ENCODE measurements around the gene PDE10A. TPM values are rescaled to one million over a fixed set of nuclear protein-coding genes. Genes with fewer than 3 reads are reported as not detected.

The PDE10A gene
- total RNA-seq, 1 experiment from 2014 or later: 3.1 TPM

GRCh38 chr6:165645919-165646318 lies 17.1 kb downstream of the PDE10A start (continued):
- TF ChIP-seq GRHL2 (CRISPR knock-in tag; IDR thresholded peaks at IDR 0.05; ENCODE audit: insufficient replicate concordance, severe bottlenecking) (no peak), MLX (CRISPR knock-in tag; IDR thresholded peaks at IDR 0.05) (no peak), ESRRA (CRISPR knock-in tag; IDR thresholded peaks at IDR 0.05; ENCODE audit: borderline replicate concordance) (no peak), ETV6 (CRISPR knock-in tag; IDR thresholded peaks at IDR 0.05) (no peak), PREB (CRISPR knock-in tag; IDR thresholded peaks at IDR 0.05; ENCODE audit: borderline replicate concordance) (no peak), CBFB (CRISPR knock-in tag; IDR thresholded peaks at IDR 0.05; ENCODE audit: low read depth) (no peak), GTF2I (CRISPR knock-in tag; conservative IDR thresholded peaks at IDR 0.05) (no peak), TEAD4 (CRISPR knock-in tag; IDR thresholded peaks at IDR 0.05) (no peak)
- TF ChIP-seq, protein P1, sequence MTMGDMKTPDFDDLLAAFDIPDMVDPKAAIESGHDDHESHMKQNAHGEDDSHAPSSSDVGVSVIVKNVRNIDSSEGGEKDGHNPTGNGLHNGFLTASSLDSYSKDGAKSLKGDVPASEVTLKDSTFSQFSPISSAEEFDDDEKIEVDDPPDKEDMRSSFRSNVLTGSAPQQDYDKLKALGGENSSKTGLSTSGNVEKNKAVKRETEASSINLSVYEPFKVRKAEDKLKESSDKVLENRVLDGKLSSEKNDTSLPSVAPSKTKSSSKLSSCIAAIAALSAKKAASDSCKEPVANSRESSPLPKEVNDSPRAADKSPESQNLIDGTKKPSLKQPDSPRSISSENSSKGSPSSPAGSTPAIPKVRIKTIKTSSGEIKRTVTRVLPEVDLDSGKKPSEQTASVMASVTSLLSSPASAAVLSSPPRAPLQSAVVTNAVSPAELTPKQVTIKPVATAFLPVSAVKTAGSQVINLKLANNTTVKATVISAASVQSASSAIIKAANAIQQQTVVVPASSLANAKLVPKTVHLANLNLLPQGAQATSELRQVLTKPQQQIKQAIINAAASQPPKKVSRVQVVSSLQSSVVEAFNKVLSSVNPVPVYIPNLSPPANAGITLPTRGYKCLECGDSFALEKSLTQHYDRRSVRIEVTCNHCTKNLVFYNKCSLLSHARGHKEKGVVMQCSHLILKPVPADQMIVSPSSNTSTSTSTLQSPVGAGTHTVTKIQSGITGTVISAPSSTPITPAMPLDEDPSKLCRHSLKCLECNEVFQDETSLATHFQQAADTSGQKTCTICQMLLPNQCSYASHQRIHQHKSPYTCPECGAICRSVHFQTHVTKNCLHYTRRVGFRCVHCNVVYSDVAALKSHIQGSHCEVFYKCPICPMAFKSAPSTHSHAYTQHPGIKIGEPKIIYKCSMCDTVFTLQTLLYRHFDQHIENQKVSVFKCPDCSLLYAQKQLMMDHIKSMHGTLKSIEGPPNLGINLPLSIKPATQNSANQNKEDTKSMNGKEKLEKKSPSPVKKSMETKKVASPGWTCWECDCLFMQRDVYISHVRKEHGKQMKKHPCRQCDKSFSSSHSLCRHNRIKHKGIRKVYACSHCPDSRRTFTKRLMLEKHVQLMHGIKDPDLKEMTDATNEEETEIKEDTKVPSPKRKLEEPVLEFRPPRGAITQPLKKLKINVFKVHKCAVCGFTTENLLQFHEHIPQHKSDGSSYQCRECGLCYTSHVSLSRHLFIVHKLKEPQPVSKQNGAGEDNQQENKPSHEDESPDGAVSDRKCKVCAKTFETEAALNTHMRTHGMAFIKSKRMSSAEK (CRISPR knock-in tag; IDR thresholded peaks at IDR 0.05; ENCODE audit: borderline replicate concordance): no peak

DNA sequence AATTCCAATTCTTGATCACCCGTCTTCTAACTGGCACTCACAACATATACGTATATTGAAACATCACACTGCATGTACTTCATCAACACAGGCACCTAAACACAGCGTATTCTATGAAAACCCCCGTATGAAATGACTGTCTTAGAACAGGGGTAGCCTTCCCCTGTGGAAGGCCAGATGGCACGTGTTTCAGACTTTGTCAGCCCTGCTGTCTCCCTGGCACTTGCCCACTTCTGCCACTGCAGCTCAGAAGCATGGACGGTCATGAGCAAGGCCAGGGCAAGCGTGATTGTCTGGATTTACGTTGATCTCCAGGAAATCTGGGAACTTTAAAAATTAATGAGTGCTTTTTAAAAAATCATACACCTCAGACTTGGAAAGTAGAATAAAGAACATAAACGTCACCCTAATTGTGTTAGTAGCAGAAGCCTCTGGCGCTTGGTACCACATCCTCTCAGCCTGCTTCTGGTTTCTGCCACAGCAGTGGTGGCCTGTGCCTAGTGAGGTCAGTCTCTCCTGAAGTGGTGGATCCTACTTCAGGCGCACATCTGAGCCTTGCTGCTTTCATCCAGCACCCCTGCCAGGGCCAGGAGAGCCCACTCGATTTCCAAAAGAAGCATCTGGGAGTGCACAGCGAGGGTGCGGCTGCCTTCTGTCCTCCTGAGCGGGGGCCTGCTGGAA lies 18.3 kb downstream of the PDE10A start:
- Mint-ChIP-seq H3K4me3 (no peak overlapping the region), H3K36me3 (no peaks in the 10 kb centered on the region), H3K9me3 (no peaks in the 10 kb centered on the region), H3K27ac (no peak overlapping the region), H3K4me1 (peaks cover 14% of the 10 kb centered on the region), H3K27me3 (ENCODE audit: low read depth) (no peaks in the 10 kb centered on the region; the same call in 1 of the 2 replicates)
- ATAC-seq (no peak), DNase-seq (ENCODE audit: low spot score) (no peak)
- ChIA-PET CTCF (no interaction called here), POLR2A (no interaction called here)
- TF ChIP-seq FOXJ3 (CRISPR knock-in tag; IDR thresholded peaks at IDR 0.05; ENCODE audit: borderline replicate concordance): no peak
- no peak for TF ChIP-seq ETV6 (CRISPR knock-in tag; IDR thresholded peaks at IDR 0.05)

DNA sequence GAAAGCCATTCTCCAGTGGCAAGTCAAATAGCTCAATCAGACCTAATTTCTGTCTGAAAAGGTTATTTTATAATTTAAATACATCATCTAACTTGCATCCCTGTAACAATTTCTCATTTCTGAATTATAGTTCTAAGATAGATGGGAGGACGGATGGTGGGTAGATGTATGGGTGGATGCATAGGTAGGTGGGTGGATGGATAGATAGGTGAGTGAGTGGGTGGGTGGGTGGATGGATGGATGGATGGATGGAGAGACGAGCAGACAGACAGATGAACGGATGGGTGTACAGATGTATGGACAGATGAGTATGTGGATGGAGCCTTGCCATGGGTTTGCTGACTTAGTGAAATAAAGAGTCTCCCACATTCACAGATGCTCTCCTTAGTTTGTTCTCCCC lies 20.0 kb downstream of the PDE10A start:
- no peak for TF ChIP-seq OVOL2 (CRISPR knock-in tag; IDR thresholded peaks at IDR 0.05; ENCODE audit: borderline replicate concordance)
- TF ChIP-seq, protein P2, sequence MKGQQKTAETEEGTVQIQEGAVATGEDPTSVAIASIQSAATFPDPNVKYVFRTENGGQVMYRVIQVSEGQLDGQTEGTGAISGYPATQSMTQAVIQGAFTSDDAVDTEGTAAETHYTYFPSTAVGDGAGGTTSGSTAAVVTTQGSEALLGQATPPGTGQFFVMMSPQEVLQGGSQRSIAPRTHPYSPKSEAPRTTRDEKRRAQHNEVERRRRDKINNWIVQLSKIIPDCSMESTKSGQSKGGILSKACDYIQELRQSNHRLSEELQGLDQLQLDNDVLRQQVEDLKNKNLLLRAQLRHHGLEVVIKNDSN (CRISPR knock-in tag; IDR thresholded peaks at IDR 0.05): no peak
- TF ChIP-seq, protein P3, sequence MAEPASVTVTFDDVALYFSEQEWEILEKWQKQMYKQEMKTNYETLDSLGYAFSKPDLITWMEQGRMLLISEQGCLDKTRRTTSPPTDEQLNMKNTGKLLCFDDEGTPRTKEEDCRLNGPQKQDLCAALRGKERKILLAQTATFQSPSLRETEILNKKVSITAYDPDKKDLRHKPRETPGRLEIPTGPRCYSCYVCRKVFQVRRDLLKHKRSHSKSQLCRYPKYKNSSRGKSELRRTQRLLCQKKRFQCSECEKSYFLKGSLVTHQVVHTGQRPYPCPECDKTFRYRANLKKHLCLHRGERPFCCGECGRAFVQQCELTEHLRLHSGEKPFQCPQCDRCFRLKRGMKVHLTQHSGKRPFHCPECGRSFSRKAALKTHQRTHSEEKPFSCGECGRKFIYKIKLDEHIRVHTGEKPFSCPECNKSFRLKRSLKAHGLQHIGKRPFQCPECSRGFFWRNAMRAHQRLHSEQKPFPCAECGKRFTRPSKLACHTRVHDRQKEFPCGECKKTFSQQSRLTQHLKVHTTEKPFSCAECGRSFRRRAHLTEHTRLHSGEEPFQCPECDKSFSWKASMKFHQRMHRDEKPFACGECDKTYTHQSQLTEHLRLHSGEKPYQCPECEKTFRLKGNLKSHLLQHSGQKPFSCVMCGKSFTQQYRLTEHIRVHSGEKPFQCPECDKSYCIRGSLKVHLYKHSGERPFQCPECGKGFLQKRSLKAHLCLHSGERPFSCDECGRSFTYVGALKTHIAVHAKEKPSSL (CRISPR knock-in tag; conservative IDR thresholded peaks at IDR 0.05): no peak
- no peak for TF ChIP-seq MLX (CRISPR knock-in tag; IDR thresholded peaks at IDR 0.05)
- no peak for TF ChIP-seq JUN (CRISPR knock-in tag; IDR thresholded peaks at IDR 0.05)
- no peak for TF ChIP-seq NFYB (CRISPR knock-in tag; conservative IDR thresholded peaks at IDR 0.05; ENCODE audit: low read depth)
- no peak for TF ChIP-seq ZBTB21 (CRISPR knock-in tag; IDR thresholded peaks at IDR 0.05; ENCODE audit: borderline replicate concordance)
- TF ChIP-seq ETV6 (CRISPR knock-in tag; IDR thresholded peaks at IDR 0.05): no peak
- no peak for TF ChIP-seq PRRX2 (CRISPR knock-in tag; IDR thresholded peaks at IDR 0.05)
- no peak for TF ChIP-seq FOXK1 (CRISPR knock-in tag; IDR thresholded peaks at IDR 0.05)
- TF ChIP-seq, protein P4, sequence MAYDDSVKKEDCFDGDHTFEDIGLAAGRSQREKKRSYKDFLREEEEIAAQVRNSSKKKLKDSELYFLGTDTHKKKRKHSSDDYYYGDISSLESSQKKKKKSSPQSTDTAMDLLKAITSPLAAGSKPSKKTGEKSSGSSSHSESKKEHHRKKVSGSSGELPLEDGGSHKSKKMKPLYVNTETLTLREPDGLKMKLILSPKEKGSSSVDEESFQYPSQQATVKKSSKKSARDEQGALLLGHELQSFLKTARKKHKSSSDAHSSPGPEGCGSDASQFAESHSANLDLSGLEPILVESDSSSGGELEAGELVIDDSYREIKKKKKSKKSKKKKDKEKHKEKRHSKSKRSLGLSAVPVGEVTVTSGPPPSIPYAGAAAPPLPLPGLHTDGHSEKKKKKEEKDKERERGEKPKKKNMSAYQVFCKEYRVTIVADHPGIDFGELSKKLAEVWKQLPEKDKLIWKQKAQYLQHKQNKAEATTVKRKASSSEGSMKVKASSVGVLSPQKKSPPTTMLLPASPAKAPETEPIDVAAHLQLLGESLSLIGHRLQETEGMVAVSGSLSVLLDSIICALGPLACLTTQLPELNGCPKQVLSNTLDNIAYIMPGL (CRISPR knock-in tag; IDR thresholded peaks at IDR 0.05): no peak
- no peak for TF ChIP-seq HMGA2 (CRISPR knock-in tag; IDR thresholded peaks at IDR 0.05)
- no peak for TF ChIP-seq SMAD4 (CRISPR knock-in tag; IDR thresholded peaks at IDR 0.05)
- no peak for TF ChIP-seq SP1 (CRISPR knock-in tag; conservative IDR thresholded peaks at IDR 0.05)
- Mint-ChIP-seq H3K27me3 (ENCODE audit: low read depth) (no peaks in the 10 kb centered on the region; the same call in 1 of the 2 replicates), H3K9me3 (no peaks in the 10 kb centered on the region), H3K36me3 (no peaks in the 10 kb centered on the region), H3K27ac (no peak overlapping the region), H3K4me1 (peaks cover 25% of the 10 kb centered on the region), H3K4me3 (no peak overlapping the region)
- no peak for ATAC-seq
- no peak for DNase-seq (ENCODE audit: low spot score)
- CTCF ChIA-PET: no interaction called here
- POLR2A ChIA-PET: no interaction called here

Data from WTC11 (cell line).